NB4 (cell line): ENCODE measurements around the gene LBX1.

Experiments used
- CTCF ChIP-seq: IDR thresholded peaks from one replicate; pipeline ENCODE4 v1.5.1; 2012; ENCODE audit warnings: low read depth, low read length
- MYC ChIP-seq: IDR thresholded peaks from 2 replicates; pipeline ENCODE4 v1.6.1; 2011; ENCODE audit warnings: low read depth, low read length
- POLR2A ChIP-seq: IDR thresholded peaks from 2 replicates; pipeline ENCODE4 v1.6.1; 2011; ENCODE audit warnings: mild to moderate bottlenecking; ENCODE audit not compliant: insufficient read length; ENCODE audit errors: extremely low read depth

DNA sequence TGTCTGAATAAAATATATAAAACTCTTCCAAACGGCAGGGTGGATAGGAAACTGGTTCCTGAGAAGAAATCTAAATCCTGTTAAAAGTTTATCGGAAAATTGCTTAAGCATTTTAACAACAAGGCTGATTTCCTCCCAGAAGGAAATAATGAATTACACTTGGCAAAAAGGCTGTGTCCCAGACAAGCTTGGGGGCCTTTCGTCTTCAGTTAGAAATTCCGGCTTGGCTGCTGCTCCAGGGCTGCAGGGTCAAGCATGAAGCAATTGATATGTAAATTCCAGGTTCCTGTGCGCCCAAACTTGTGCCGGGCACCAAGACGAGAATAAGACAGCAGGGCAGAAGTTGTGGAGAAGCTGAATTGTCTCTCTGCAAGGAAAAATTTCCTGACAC is 38.0 kb upstream of the LBX1 start:
- TF ChIP-seq CTCF: no peak
- no peak for TF ChIP-seq POLR2A
- TF ChIP-seq MYC: no peak
